Fibroblast of skin of right biceps (primary cell): ENCODE data around the gene COL16A1.

ENCODE experiments used
- DNase-seq: peaks from one replicate; pipeline ENCODE4 v3.0.0-alpha.2; 2013

COL16A1 gene

DNA sequence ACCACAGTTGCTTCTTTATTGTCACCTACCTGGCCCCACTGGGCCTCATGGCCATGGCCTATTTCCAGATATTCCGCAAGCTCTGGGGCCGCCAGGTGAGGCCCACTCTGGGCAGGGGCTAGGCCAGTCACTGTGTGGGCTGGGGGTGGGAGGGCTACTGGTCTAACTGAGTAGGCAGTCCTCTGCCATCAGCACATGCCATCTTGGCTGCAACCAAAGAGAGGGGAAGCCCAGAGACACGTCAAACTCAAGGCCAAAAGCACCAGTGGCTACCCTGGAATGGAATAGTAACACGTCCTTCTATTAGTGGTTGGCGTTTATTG, 82.4 kb downstream of the COL16A1 start:
- DNase-seq: no peak

DNA sequence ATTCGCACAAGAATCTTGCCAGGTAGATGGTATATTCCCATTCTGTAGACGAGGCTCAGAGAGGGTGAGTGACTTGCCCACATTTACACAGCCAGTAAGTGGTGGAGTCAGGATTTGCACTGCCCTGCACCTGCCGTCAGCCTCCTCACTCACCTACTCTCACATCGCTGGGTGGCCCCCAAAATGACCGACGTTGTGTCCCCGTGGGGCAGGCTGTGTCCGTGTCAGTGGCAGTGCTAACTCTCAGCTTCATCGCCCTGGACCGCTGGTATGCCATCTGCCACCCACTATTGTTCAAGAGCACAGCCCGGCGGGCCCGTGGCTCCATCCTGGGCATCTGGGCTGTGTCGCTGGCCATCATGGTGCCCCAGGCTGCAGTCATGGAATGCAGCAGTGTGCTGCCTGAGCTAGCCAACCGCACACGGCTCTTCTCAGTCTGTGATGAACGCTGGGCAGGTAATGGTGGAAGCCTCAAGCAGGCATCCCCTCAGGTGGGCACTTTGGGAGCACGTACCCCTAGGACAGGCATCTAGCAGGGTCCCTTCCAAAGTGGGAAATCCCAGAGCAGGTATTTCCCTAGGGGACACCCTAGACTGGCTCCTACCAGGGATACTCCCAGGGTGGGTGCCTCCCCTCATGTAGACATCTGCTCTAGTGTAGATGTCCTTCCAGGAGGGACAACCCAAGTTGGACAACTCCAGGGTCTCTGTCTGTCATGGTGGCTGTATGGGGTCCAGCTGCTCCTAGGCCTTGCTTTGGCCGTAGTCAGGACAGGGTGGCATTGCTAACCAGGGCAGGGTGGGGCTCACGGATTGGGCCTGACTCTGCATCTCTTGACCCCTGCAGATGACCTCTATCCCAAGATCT, 83.0 kb downstream of the COL16A1 start:
- DNase-seq: no peak

- no peak for DNase-seq
These were observed 84.6 kb downstream of the COL16A1 start for GRCh38 chr1:31618916-31619846.

DNA sequence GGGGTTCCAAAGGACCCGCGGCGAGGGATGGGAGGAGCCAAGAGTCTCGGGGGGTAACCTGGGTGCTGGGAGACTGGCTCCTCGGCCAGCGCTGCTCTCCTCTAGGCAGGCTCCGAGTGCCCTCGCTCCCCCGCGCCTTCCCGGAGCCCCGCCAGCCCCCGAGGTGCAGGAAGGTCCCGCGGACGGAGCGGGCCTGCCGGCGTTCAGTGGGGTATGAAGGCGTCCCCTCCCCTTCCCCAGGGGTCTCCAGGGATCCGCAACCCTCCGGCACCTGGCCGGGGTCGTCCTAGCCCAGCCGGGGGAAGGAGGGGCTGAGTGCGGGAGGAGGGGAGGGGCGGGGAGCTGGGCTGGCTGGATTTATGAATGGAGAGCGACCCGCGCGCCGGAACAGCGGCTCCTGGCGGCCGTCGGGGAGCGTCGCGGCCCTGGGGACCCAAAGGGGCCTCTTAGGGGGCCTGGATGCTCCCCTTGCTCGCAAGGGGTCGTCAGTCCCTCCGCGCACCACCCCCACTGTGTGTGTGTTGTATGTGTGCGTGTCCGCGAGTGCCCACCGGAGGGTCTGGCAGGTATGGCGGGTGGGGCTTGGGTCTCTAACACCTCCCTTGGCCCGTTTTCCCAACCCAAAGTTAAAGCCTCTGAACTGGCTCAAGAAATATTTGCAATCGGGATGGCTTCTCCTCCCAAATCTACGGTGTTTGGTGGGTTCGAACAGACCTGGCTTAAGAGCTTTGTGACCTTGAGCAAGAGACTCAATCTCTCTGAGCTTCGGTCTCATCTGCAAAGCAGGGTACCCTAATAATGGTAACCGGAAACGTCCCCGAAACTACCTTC, 85.7 kb downstream of the COL16A1 start:
- peak; percentile 38 for DNase-seq

DNA sequence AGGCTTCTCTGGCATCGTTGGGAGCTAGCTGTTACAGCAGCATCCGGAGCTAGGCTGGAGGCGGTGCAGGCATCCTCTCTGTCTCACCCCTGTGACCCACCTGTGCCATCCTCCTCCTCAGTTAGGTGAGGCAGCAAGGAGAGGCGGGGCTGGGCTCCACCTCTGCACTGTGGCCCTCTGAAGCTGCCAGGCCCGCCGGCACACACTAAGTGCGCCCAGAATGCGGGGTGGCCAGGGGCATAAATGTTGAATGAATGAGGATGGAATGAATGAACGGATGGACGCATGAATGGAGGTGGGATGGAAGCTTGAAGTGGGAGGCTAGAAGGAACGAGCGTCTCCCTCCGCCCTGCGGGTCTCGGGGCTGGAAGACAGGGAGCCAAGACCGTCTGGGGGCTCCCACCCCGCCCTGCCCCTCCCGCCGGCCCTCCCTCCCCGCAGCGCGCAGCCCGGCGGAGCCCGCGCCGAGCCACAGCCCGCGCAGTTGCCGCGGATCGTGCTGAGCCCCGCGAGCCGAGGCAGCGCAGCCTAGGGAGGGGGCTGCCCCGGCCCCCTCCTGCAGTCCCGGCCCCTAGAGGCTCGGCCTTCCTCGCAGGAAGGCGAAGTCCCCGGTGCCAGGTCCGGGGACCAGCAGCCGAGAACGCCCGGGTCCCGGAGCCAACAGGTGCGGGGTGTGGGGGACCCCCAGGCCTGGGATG, 86.5 kb downstream of the COL16A1 start, which contains the start of gene HCRTR1:
Gene HCRTR1, plus strand, starts transcription at position 472 of the 698 bp plus-strand sequence. CDS start 1,504 bp downstream, outside the sequence.
- no peak for DNase-seq

DNA sequence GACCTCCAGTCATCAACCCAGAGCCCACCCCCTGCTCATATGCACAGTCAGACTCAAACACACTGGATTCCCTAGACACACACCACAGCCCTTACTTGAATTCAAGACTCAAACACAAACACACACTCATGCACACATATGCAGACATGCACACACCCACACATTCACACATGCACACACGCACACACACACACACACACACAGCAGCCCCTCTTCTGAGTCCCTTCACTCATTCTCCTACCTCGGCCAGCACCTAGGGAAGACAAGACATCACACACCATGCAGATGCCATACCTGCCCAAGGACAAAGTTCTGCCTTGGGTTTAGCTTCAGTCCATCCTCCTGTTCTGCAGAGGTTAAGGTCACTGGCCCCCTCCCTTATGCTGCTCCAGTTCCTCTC, 87.9 kb downstream of the COL16A1 start:
- no peak for DNase-seq

DNA sequence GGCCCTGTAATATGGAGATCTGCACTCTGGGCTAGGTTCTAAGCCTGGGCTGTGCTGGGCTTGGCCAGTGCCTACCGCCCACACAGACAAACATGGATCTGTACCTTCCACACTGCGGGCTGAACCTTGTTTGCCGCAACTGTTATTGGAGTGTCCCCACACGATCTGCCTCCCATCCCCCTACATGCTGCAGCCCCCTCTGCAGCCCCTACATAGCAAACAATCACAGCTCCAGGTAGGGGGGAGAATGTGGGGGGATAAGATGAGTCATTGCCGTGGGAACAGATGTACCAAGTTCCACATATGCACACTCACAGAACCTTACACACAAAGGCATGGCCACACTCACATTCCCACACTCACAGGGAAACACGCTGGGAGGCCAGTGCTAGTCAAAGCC, 88.4 kb downstream of the COL16A1 start:
- DNase-seq: peak; percentile 20

- no peak for DNase-seq
These were observed 89.3 kb downstream of the COL16A1 start for GRCh38 chr1:31614414-31615005.

- no peak for DNase-seq
These were observed 94.2 kb downstream of the COL16A1 start for GRCh38 chr1:31609514-31610118.

DNA sequence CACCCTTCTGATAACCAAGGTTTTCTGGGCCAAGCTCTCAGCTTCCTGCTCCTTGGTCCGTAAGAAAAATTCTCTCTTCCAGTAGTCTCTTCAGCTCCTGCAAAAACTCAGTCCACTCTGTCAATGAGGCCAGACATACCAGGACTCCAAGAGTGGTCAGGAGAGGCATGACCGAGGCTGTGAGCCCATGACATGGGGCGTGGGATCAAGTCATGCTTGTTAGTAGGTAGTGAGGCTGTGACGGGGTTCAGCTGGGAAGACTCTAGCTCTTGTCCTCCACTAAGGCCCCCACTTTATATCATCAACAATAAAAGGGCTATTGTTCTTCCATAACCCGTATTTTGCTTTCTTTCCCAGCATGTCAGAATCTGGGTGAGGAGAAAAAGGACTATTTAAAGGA, 96.5 kb downstream of the COL16A1 start:
- no peak for DNase-seq

GRCh38 chr1:31605908-31606427, 97.8 kb downstream of the COL16A1 start:
- DNase-seq: peak; percentile 79
